ENCODE data around the gene TNFAIP2. TPM values are rescaled to one million over a fixed set of nuclear protein-coding genes. Genes with fewer than 3 reads are reported as not detected.

The TNFAIP2 gene
- total and polyA plus RNA-seq, 2 donors (not counting 3 experiments of a cell fraction or from before 2014, with no cell fraction given) = 31.6 to 42.7 TPM

- intact Hi-C loops (cut with micrococcal nuclease) = loop anchor here (5.0 kb wide), 1 partner anchor 38 kb away; no protein-coding TSS in a partner anchor
- FAIRE-seq = no peak
- Histone ChIP-seq H3K9me1 (replicated peaks; ENCODE audit: control insufficient read depth, extremely low read depth, insufficient read depth, low read length) (no peaks in the 10 kb centered on the region), H3K36me3 (ENCODE audit: control insufficient read depth in 2 of 2, extremely low read depth in 1 of 2, insufficient read depth in 2 of 2, low read length in 2 of 2) (no peaks in the 10 kb centered on the region), H3K27me3 (ENCODE audit: control insufficient read depth in 2 of 2, insufficient read depth in 2 of 2, low read length in 2 of 2) (peaks cover 28 to 32% of the 10 kb centered on the region in 2 experiments), H3K9me3 (replicated peaks; ENCODE audit: control insufficient read depth, insufficient read depth, low read length) (no peaks in the 10 kb centered on the region), H3K9ac (replicated peaks; ENCODE audit: extremely low read depth, insufficient read depth, low read length) (no peak overlapping the region), H2AFZ (ENCODE audit: low read depth, low read length) (no peak overlapping the region), H3K4me3 (replicated peaks in 1 of 3; ENCODE audit: insufficient read depth in 1 of 3, low read depth in 1 of 3, low read length in 3 of 3) (no peak overlapping the region), H3K79me2 (ENCODE audit: control insufficient read depth, insufficient read depth, low read length) (no peaks in the 10 kb centered on the region), H4K20me1 (replicated peaks; ENCODE audit: control insufficient read depth, extremely low read depth, insufficient read depth, low read length) (no peaks in the 10 kb centered on the region), H3K27ac (ENCODE audit: insufficient read depth, low read depth, low read length) (no peak overlapping the region), H3K4me1 (ENCODE audit: control insufficient read depth, extremely low read depth, insufficient read depth, low read length) (no peaks in the 10 kb centered on the region), H3K4me2 (ENCODE audit: insufficient read depth, low read length) (no peak overlapping the region)
- DNase-seq (ENCODE audit: low read depth, low spot score) = no peak
- BruUV-seq (replicated peaks) = no TSS peak
- CTCF ChIA-PET = interaction anchor here (13.7 kb wide), 1 partner anchor 41 kb away, joined by 219 read pairs; no protein-coding TSS in a partner anchor
- POLR2A ChIA-PET = no interaction called here
- TF ChIP-seq MAX (IDR thresholded peaks at IDR 0.05; ENCODE audit: insufficient read depth, insufficient read length) (no peak), FOS (IDR thresholded peaks at IDR 0.05; ENCODE audit: borderline replicate concordance, insufficient read depth, low read length) (no peak), EZH2 (IDR thresholded peaks at IDR 0.05; ENCODE audit: borderline replicate concordance, low read depth, low read length, severe bottlenecking) (no peak), POLR2AphosphoS5 (IDR thresholded peaks at IDR 0.05; ENCODE audit: insufficient read depth, low read depth, low read length) (no peak), JUN (IDR thresholded peaks at IDR 0.05; ENCODE audit: borderline replicate concordance, insufficient read depth, insufficient read length, low read depth) (no peak), MYC (IDR thresholded peaks at IDR 0.05; ENCODE audit: low read depth, low read length) (no peak), CTCF (IDR thresholded peaks at IDR 0.05; ENCODE audit: extremely low read depth in 1 of 2, insufficient read depth in 1 of 2, low read depth in 1 of 2, low read length in 2 of 2) (no peak)
- dilution Hi-C loops (cut with MboI; ENCODE audit: extremely low pct_ligation_motif_present, low sequenced_read_pairs) = no loop called here
Observed at GRCh38 chr14:103144085-103144484, 20.8 kb downstream of the TNFAIP2 start.
